ENCODE measurements around the gene C21orf58. TPM values are rescaled to one million over a fixed set of nuclear protein-coding genes. Genes with fewer than 3 reads are reported as not detected.

C21orf58 gene
- total RNA-seq, 4 donors from 2014 or later: 0.44 to 2.4 (median 0.91) TPM

DNA sequence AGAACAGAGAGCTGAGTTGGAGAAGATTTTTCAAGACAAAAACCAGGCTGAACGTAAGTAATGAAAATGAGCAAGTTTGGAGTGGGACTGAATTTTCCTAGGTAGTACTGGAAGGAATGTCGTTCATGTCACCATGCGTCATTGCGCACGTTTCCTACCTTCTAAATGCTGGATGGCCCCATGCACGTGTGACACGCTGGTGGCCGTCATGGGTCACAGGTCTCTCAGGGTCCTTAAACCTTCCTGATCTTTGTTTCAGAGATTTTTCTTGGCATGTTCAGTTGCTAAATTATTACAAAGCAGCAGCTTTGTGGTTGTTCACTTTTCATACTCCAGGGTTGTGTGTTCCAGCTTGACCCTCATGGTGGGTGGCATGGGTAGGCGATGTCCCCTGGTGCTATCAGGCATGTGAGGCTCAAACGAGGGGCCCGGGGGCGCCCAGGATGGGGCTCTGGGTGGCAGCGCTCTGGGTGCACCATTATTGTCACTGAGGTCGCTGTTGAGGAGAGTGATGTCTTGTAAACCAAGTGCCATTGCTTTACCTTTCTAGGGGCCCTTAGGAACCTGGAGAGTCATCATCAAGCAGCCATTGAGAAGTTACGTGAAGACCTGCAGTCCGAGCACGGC lies 25.6 kb upstream of the C21orf58 start:
- ATAC-seq (ENCODE audit: low FRiP score): no peak
- TF ChIP-seq, protein P1, sequence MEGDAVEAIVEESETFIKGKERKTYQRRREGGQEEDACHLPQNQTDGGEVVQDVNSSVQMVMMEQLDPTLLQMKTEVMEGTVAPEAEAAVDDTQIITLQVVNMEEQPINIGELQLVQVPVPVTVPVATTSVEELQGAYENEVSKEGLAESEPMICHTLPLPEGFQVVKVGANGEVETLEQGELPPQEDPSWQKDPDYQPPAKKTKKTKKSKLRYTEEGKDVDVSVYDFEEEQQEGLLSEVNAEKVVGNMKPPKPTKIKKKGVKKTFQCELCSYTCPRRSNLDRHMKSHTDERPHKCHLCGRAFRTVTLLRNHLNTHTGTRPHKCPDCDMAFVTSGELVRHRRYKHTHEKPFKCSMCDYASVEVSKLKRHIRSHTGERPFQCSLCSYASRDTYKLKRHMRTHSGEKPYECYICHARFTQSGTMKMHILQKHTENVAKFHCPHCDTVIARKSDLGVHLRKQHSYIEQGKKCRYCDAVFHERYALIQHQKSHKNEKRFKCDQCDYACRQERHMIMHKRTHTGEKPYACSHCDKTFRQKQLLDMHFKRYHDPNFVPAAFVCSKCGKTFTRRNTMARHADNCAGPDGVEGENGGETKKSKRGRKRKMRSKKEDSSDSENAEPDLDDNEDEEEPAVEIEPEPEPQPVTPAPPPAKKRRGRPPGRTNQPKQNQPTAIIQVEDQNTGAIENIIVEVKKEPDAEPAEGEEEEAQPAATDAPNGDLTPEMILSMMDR (IDR thresholded peaks at IDR 0.05): no peak
- DNase-seq (ENCODE audit: low spot score): no peak

DNA sequence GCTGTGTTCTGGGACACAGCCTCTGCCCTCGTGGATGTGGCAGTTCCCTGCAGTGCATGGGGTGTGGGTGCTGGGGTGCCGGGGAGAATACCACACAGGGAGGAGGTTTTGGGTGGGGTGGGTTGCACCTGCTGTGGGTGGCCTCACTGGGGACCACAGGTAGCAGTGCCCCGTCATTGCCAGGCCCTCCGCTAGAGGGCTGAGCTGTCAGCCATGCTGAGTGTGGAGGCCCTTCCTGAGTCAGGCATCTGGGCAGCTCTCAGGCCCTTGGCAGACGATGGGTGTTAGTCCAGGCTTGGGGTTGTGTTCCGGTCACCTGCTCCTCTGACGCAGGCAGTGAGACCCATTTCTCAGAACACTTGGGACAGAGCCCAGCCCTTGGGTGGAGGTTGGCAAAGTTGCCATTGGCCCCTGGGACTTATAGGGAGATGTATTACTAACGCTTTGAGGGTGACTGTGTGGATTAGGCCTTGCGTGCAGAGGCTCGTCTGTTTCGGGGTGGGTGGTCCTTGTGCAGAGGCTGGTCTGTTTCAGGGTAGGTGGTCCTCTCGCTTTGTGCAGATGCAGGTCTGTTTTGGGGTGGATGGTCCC lies 24.2 kb upstream of the C21orf58 start:
- no peak for ATAC-seq (ENCODE audit: low FRiP score)
- no peak for DNase-seq (ENCODE audit: low spot score)
- TF ChIP-seq, protein P1 (IDR thresholded peaks at IDR 0.05): no peak

DNA sequence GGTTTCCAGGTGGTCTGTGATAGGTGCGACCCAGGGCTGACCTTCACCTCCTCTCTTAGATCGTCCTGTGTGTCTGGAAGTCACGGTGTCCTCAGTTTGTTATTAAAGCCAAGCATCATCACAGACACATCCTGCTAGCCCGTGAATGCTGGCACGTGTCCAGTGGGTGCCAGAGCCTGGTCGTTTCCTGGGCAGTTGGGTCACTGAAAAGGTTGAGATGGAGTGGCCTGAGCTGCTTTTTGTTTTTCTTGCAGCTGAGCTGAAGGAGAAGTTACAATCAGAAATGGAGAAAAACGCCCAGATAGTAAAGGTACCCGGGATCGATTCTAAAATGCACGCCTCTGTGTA lies 23.5 kb upstream of the C21orf58 start:
- TF ChIP-seq, protein P1 (IDR thresholded peaks at IDR 0.05): no peak
- ATAC-seq (ENCODE audit: low FRiP score) (no peak), DNase-seq (ENCODE audit: low spot score) (no peak)

DNA sequence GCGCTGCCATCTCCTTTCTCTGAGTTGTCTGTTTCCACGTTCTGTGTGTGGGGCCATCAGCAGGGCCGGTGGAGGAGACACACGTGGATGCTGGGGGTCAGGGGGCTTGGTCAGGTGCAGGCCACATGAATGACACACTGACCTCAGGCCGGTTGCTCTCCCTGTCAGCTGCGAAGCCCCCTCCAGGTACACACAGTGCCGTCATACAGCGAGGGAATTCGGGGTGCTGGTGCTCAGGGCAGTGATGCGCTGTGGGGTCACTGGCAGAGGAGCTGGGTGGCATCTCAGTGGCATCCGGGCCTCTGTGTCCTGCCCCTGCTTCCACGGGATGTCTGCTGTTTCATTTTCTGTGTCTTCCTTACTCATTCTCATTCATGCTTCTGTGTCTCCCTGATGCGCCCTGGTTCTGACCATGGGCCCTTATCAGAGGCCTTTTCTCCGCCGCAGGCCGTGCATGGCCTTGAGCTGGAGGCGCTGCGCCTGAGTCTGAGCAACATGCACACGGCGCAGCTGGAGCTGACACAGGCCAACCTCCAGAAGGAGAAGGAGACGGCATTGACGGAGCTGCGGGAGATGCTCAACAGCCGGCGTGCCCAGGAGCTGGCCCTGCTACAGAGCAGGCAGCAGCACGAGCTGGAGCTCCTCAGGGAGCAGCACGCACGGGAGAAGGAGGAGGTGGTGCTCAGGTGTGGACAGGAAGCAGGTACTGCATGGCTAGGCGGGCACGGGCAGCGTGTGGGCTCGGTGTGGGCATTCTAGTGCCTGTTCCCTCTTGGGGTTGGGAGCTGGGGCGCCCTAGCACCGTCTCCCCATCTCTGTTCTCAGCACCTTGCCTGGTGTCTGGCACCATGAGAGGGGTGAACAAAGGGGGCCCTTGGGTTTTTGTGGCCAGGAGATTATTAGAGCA lies 22.9 kb upstream of the C21orf58 start:
- no peak for DNase-seq (ENCODE audit: low spot score)
- TF ChIP-seq, protein P1 (IDR thresholded peaks at IDR 0.05): no peak
- no peak for ATAC-seq (ENCODE audit: low FRiP score)

DNA sequence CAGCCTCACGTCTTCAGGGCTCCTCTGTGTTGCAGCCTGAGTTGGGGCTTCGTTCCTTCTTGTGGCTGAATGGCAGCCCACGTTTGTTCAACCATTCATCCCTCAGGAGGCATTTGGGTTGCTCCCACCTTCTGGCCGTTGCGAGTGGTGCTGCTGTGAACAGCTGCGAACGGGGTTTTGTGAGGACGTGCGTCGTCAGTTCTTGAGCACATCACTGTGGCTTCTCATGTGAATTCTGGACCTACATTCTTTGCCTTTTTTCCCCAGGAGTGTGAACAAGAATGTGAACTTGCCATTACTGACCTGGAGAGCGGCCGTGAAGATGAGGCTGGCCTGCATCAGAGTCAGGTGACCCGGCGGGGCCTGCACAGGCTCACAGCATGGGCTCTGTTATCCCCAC lies 22.2 kb upstream of the C21orf58 start:
- DNase-seq (ENCODE audit: low spot score) (no peak), ATAC-seq (ENCODE audit: low FRiP score) (no peak)
- TF ChIP-seq, protein P1 (IDR thresholded peaks at IDR 0.05): no peak

DNA sequence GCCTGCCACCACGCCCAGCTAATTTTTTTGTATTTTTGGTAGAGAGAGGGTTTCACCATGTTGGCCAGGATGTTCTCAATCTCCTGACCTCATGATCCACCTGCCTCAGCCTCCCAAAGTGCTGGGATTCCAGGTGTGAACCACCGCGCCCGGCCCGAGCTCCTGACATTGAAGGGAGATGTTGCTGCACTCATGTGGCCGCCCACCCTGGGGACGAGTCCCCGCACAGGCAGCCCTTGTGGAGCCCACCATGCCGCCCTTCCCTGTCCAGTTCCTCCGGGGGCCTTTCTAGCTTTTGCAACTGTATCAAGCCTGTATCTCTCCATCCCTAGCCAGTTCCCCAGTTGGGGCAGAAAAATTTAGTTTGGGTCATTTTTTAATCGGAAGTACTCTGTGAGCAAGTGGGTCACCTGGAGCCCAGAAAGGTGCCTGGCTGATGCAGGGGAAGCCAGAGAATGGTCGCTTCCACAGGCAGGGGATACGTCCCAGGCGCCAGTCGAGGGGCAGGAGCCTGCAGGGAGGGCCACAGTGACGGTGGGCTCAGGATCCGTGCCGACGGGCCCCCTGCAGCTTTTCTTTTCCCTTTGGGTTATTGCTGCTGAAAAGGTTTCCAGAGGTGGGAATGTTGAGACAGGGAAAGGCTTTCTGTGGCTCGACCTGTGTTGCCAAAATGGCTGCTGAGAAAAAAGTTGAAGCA lies 20.7 kb upstream of the C21orf58 start:
- TF ChIP-seq, protein P1 (IDR thresholded peaks at IDR 0.05): no peak
- no peak for ATAC-seq (ENCODE audit: low FRiP score)
- DNase-seq (ENCODE audit: low spot score): no peak
